Breast epithelium (tissue), 3 donors: Measurements from ENCODE around the gene OR6K2.

ENCODE experiments used
- CTCF ChIP-seq, 3 donors: fragments of 450-650 bp; IDR thresholded peaks; one replicate each; pipeline ENCODE4 v1.5.1; 2016 to 2017; ENCODE audit warnings: antibody characterized with exemption in 3 of 3, mild to moderate bottlenecking in 3 of 3, moderate library complexity in 3 of 3
- POLR2A ChIP-seq: fragments of 450-650 bp; IDR thresholded peaks from one replicate; pipeline ENCODE4 v1.6.1; 2016; ENCODE audit warnings: antibody characterized with exemption, mild to moderate bottlenecking, moderate library complexity
- POLR2AphosphoS5 ChIP-seq, 3 donors: sonication (generic); formaldehyde crosslinking; IDR thresholded peaks; one replicate each; pipeline ENCODE4 v1.6.1; 2017; ENCODE audit warnings: antibody characterized with exemption in 3 of 3

GRCh38 chr1:158681606-158682005 lies 18.8 kb downstream of the OR6K2 start:
- TF ChIP-seq CTCF (IDR thresholded peaks at IDR 0.05) (no peak), POLR2A (no peak), POLR2AphosphoS5 (IDR thresholded peaks at IDR 0.05) (no peak)
